ENCODE data around the gene FOSB.
"Not testable (repeated sequence)": the region's sequence is repeated elsewhere in the genome, so short reads cannot be mapped to it uniquely, and the experiment has no call there.

FOSB gene

DNA sequence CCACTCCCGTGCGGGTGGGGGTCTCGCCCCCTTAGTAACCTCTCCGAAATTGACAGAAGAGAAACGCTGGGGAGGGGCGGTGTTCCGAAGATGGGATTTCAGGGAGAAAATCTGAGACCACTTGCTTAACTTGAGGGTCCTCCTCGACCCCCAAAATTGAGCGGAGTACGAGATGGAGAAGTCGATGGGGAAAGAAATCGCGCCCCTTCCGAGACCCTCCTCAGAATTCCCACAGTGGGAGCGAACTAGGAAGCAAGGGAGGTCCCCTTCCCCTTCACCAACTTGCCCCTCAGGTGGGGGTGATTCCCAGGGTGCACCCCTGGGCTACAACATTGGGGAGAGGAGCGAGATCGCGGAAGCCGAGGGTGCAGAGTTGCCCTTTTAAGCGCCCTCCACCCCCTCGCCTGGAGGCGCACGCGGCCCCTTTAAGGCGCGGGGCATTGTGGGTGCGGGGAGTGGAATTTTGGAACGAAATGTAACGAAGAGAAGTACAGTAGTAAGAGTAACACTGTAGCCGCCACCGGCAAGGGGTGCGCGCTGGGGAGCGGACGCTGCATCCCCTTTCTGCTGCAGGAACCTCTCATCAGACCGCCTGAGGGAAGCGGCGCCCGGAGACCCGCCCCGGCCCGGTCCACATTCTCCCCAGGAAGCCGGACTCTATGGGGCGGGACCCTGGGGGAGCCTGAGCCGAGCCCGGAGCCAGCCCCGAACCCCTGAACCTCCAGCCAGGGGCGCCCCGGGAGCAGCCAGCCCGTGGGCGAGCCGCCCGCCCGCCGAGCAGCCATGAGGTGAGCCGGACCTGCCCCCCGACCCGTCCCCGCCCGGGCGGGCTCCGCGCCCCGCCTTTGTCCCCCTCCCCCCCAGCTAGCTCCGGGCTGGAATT, 39.4 kb downstream of the FOSB start, which contains the start of gene VASP:
TSS of gene VASP (plus strand) at position 491 of the 883 bp plus-strand sequence. CDS start at position 784, 293 bp downstream.
- peak; percentile 92 for DNase-seq

GRCh38 chr19:45507872-45508416, 40.1 kb downstream of the FOSB start:
- DNase-seq = no peak

DNA sequence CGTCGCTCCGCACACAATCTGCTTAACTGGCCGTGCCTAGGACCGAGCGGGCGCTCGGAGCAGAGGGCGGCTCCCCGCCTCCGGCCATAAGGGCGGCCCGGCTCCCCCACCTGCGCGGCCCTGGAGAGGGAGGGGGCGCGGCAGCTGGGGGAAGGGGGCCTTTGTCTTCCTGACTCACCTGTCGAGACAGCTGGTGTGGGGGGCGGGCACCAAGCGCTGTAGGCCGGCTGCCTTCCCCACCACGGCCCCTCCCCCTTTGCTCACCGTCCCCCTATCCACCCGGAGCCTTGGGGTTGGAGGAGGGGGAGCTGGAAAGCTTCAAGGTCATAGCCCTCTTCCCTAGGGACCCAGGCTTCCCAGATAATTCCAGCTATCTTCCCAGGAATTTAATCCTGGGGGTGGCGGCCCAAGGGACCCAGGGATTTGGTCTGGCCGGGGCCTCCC, 40.6 kb downstream of the FOSB start:
- peak; percentile 10 for DNase-seq

DNA sequence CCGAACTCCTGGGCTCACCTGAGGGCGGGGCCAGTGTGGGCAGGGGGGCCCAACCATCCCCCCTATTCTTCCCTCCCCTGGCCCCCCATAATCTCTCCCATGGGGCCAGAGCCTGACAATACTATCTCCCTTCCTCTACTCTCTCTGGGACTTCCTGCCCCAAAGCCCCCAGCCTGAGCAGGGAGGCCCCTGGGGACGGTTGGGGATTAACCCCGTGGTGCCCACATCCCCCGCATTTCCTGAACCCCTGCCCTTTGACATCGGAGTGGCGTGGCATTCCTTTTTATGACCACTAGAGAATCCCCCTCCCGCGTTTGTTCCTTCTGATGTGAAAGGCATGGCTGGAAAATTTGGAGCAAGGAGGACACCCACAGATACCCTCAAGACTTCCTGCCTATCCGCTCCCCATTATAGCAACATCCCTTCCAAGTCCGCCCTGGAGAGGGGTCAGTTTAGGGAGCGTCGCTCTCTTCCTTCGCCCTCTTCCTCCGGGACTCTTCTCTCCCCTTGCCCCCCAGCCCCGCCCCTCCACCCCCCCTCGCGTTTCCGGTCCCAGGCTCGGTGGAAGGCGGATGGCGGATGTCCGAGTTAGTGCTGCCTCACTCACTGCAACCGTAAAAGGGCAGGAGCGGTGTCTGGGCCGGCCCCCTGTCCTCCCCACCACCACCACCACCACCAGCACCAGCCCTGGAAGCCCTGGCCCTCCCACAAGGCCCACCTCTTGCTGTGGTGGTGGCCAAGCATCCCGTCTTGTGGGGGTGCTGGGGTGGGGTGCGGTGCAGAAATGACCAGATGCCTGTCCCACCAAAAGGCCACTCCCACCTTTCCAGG, 41.3 kb downstream of the FOSB start:
- DNase-seq = peak; percentile 24

DNA sequence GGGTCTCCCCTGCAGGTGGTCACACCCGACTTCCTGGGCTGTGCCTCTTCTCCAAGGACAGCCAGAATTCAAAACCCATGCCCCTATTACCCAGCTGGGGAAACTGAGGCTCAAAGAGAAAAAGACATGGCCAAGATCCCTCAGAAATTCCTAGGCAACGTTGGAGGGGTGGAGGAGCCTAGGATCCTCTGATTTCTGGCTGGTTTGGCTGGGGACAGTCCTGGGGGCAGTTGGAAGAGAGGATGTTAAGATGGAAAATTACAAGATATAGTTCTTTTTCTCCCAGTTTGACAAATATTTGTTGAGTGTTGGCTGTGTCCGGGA, 41.9 kb downstream of the FOSB start:
- no peak for DNase-seq

DNA sequence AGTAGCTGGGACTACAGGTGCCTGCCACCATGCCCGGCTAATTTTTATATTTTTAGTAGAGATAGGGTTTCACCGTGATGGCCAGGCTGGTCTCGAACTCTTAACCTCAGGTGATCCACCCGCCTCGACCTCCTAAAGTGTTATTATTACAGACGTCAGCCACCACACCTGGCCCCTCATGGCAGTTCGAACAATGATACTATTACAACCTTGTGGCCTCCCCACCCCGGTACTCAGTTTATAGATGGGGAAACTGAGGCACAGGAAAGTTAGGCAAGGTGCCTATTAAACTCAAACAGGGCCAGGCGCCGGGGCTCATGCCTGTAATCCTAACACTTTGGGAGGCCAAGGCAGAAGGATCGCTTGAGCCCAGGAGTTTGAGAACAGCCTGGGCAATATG, 42.6 kb downstream of the FOSB start:
- DNase-seq = not testable (repeated sequence)

GRCh38 chr19:45511074-45511473, 43.3 kb downstream of the FOSB start:
- DNase-seq = no peak

DNA sequence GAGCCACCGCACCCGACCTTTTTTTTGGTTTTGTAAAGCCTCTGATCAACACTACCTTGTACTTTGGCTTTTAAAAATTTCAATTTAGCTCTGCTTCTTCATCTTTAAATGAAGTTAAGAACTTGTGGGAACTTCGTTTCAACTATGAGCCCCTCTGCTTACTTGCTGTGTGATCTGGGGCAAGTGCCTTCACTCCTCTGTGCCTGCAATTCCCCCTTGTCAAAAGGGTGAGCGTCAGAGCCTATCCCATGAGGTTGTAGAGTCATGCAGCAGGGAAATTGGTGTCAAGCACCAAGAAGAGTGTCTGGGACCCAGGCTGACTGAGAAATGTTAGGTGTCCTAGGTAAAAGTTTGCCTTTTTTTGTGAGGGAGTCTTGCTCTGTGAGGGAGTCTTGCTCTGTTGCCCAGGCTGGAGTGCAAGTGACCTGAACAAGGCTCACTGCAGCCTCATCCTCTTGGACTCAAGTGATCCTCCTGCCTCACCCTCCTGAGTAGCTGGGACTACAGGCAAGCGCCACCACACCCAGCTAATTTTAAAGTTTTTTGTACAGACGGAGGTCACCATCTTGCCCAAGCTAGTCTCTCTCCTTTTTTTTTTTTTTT, 45.2 kb downstream of the FOSB start:
- no peak for DNase-seq

GRCh38 chr19:45514376-45515051, 46.7 kb downstream of the FOSB start:
- DNase-seq = no peak

GRCh38 chr19:45515081-45515624, 47.4 kb downstream of the FOSB start:
- no peak for DNase-seq

GRCh38 chr19:45515807-45516401, 48.1 kb downstream of the FOSB start:
- DNase-seq = no peak

GRCh38 chr19:45517238-45517637, 49.4 kb downstream of the FOSB start:
- DNase-seq = no peak

DNA sequence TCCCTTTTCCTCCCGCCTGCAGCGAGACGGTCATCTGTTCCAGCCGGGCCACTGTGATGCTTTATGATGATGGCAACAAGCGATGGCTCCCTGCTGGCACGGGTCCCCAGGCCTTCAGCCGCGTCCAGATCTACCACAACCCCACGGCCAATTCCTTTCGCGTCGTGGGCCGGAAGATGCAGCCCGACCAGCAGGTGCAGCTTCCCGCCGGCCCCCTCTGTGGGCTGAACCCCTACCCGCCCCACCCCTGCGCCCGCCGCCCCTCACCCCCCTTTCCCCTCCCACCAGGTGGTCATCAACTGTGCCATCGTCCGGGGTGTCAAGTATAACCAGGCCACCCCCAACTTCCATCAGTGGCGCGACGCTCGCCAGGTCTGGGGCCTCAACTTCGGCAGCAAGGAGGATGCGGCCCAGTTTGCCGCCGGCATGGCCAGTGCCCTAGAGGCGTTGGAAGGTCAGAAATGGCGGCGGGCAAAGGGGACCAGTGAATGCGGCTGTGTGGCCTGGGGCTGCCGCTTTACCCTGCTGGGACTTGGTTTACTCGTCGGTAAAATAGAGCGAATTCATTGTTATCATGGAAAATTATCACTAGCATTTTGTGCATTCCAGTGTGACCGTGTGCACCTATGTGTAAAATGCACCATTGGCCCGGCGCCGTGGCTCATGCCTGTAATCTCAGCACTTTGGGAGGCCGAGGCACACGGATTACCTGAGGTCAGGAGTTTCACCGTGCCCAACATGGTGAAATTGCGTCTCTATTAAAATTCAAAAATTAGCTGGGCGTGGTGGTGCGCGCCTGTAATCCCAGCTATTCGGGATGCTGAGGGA, 50.1 kb downstream of the FOSB start:
- no peak for DNase-seq

DNA sequence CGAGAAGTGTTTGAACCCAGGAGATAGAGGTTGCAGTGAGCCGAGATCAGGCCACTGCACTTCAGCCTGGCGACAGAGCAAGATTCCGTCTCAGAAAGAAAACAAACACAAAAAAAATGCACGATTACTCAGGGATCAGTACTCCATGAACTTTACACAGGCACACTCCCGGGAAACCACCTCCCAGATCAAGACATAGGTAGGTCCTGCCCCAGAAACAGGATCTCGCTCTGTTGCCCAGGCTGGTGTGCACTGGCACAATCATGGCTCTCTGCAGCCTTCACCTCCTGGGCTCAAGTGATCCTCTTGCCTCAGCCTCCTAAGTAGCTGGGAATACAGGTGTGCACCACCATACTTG, 50.7 kb downstream of the FOSB start:
- DNase-seq = no peak

- no peak for DNase-seq
These were observed 54.5 kb downstream of the FOSB start for GRCh38 chr19:45522010-45522941.

DNA sequence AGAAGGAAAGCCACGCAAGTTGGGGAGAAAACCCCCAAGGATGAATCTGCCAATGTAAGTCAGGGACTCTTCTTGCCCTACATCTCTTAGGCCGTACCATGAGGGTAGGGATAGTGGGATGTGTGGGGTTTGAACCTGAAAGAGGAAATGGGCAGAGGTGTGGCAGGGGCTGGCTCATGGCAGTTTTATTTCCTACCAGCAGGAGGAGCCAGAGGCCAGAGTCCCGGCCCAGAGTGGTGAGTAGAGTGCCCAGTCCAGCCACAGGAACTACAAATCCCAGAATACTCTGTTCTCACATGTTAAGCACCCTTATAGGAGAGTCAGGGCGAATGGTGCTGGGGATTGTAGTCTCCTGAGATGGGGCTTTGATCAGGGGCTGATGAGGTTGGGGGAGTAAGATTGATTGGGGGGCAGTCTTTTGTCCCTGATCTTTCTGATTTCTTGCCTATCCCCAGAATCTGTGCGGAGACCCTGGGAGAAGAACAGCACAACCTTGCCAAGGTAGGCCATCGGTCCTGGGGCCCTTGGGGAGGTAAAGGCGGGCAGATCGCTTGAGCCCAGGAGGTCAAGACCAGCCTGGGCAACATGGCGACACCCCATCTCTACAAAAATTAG, 56.0 kb downstream of the FOSB start:
- peak; percentile 59 for DNase-seq

DNA sequence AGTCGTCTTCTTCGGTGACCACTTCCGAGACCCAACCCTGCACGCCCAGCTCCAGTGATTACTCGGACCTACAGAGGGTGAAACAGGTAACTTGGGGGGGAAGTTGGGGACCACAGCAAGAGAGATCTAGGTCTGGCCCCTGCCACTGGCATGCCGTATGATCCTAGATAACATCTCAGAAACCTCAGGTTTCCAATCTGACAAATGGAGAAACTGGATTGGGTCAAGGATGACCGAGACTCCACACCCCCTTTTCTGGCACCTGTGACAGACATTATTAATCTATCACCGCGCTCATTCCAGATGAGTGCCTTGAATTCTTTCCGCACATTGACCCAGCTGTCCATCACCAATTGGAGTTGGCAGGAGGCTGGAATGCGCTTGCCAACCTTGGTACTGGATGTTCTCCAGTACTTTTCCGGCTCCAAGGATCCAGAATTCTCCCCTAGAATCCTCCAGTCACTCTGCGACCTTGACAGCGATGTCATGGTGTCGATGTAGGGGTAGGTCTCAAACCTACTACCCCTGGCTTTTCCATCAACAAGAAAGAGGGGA, 56.9 kb downstream of the FOSB start:
- no peak for DNase-seq
